CD4-positive, alpha-beta T cell treated with Interleukin-6 at 100 ng/mL for 8 hours (primary cell): ENCODE results near the gene CFAP161.
"Not testable (repeated sequence)": the region's sequence is repeated elsewhere in the genome, so short reads cannot be mapped to it uniquely, and the experiment has no call there.

Experiments
- DNase-seq: peaks from one replicate; pipeline ENCODE4 v3.0.0-alpha.2; 2020; ENCODE audit warnings: mixed read lengths, low spot score

Gene CFAP161

DNA sequence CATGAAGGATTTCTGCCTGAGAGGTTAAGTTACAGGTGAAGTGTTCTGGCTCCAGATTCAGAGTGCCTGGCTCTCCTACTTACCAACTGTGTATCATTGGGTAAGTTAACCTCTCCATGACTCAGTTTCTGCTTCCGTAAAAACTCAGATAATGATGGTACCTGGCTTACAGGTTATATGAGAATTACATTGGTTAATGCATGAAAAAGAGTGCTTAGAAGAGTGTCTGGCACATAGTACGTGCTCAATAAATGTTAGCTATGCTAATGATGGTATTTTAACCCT, 23.8 kb downstream of the CFAP161 start:
- DNase-seq = no peak

DNA sequence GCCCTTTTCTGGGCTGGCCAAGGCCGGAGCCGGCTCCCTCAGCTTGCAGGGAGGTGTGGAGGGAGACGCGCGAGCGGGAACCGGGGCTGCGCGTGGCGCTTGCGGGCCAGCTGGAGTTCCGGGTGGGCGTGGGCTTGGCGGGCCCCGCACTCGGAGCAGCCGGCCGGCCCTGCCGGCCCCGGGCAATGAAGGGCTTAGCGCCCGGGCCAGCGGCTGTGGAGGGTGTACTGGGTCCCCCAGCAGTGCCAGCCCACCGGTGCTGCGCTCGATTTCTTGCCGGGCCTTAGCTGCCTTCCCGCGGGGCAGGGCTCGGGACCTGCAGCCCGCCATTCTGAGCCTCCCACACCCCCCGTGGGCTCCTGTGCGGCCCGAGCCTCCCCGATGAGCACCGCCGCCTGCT, 24.5 kb downstream of the CFAP161 start:
- DNase-seq = not testable (repeated sequence)

DNA sequence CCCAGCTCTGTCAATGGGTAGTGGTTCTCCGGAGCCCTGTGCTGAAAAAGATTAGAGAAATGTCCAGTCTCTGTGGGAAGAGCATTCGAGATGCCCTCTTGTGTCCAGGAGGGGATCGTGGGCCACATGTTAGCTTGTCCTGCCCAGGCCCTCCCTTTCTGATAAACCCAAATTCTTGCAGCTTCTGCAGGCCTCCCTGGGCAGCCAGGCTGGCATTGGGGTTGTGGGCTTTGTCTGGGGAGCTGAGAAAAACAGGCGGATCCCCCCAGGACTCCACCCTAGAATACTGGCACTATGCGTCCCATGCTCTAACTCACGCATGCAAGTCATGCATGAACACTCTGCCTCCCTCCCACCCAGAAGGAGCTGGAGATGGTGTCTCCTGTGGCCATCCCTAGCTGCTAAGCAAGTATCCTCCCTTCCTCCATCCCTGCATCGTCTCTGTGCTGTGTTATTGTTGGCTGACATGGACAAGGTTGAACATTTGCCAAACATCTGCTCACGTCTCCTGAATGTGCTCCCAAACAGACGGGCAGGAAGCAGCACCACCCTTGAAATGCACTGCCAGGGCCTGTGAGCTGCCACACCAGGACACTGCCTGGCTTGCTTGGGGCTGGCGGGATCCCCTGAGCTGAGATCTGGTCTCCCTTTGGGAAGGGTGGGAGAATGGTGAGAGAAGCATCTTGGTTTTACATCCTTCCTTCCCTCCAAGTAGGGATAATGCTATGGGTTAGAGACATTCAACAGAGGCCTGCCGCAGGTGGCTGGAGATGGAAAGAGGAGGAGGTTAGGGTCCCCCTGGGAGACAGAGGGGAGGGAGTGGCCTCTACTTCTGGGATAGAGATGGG, 26.5 kb downstream of the CFAP161 start:
- no peak for DNase-seq

DNA sequence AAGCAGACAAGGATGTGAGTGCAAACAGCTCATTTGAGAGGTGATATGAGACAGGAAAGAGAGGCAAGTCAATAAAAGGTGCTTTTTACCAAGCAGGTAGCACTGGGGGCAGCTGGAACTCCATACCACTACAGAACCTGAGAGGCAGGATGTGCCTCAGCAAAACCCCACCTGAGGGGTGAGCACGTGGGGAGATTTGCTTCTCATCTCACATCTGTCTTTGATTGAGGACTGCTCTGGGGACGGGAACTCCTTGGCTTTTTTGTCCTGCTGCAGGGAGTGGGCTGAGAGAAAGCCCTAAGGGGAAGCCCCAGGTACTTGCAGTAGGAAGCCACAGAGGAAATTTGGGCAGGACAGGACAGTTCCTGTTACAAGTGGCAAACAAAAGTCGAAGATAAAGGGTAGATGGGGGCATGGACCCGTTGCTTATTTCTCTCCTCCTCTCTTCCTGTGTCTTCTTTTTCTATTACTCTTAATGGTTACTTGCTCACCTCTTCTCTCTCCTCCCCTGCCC, 27.1 kb downstream of the CFAP161 start:
- peak; percentile 2 for DNase-seq

DNA sequence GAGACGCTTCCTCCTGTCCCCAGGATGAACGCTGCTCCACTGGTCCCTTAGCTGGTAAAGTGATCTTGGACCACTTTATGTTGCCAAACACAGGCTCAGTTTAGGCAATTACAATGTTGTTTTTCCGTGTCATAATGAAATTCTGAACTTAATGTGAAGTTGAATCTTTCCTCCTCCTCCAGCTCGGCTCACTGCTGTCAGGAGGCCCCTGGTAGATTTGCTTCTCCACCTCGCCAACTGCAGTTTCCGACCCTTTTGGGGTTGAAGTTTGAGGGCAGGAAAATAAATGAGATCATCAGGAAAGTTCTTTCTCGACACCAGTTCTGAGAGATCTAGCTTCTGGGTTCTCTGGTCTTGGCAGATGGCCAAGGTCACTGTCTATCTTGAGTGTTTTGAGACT, 27.8 kb downstream of the CFAP161 start:
- no peak for DNase-seq

DNA sequence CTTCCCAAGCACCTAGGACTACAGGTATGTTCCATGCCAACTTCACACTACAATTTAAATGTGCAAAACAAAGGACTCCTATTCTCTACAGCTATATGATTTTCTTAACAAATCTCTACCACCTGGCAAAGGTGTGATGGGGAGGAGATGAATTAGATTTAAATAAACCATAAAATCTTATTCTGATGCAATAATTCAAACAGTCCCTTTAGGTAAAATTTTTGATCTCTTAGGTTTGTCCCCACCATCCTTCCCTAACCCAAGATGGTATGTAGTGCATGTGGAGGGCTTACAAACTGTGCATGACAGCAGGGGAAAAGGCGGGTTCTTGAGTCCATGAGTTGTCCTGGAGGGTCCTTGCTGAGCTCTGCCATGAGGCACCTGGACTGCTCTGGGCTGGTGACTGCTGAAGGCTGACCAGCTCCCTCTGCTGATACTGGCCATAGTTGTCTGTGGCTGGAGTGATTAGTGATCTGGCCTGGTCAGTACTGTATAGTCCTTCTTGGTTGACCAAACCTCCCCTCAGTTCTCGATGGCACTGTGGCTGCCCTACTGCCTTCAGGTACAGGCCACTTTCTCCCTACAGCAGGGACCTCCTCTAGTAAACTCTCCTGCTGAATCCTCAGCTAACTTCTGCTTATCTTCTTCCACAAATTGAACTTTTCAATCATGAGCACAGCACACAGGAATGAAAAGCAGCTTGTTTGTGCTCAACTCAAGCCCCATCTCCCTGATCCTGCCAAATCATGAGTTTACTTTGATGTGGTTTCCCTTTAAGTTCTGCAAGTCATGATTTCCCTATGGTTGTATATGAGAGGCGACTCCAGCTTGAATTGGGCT, 30.1 kb downstream of the CFAP161 start:
- no peak for DNase-seq

DNA sequence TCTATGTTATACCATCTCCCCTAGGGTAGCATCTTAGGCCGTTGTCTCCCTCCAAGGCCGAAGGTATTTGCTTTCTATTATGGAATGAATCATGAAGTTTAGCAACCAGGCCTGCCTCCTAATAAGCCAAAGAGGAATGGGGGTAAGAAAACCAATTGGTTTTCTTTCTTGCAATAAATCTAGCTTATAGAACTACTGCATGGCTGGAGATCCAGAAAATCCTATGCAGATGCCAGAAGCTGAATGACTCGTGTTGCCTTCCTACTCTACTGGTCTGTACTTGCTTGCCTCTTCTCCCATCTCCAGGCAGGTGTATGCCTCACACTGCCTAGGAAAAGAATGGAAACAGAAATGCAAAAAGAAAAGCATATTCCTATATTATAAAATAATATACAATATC, 31.5 kb downstream of the CFAP161 start:
- no peak for DNase-seq

DNA sequence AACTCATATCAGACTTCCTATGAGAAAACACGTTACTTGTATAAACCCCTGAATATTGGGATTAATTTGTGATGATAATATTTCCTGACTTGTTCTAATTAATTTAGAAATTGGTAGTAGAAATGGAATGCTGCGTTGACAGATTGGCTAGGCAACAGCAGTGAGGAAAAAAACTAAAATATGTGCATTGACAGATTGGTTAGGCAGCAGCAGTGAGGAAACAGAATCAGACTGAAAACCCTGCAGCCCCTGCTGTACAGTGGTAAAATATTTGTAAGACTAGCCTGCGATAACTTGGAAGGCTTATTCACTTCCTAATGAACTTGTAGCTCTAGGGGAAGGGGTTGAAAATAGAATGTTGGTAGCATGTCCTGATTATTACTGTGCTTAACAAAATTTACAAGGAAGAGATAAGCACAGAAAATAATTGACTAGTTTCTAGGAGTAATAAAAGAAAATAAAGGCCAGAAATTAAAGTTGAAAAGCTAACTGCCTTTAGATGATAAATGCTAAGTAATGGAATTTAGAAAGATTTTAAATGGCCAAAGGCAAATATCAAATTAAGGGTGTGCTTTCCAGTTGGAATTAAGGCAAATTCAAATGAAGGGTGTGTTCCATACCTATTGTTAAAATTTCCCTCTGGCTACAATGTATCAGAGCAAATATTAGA, 32.7 kb downstream of the CFAP161 start:
- DNase-seq = no peak

DNA sequence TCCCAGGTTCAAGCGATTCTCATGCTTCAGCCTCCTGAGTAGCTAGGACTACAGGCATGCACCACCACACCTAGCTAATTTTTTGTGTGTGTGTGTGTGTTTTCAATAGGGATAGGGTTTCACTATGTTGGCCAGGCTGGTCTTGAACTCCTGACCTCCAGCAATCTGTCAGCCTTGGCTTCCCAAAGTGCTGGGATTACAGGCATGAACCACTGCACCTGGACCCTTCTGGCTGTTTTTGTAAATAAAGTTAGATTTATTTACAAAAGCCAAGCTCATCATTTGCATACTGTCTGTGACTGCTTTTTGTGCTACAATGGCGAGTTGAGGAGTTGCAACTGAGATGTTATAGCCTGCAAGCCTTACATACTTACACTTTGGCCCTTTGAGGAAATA, 34.1 kb downstream of the CFAP161 start:
- DNase-seq = no peak

DNA sequence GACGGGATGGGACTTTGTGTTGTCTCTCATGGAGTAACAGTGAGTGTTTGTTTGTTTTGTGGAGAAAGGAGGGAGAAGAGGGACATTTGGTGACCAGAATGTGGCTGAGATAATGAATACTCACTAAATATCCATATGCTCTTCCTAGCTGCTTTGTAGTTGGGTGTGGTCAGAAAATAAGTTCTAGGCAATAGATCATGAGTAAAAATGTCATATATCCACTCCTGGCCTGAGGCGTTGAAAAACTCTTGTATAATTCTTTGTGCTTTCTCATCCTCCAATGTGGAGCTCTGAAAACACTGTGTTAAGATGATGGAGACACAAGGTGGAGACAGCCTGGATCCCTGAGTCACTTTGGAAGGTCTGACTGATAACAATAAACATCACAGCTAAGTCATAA, 34.6 kb downstream of the CFAP161 start:
- DNase-seq = no peak

DNA sequence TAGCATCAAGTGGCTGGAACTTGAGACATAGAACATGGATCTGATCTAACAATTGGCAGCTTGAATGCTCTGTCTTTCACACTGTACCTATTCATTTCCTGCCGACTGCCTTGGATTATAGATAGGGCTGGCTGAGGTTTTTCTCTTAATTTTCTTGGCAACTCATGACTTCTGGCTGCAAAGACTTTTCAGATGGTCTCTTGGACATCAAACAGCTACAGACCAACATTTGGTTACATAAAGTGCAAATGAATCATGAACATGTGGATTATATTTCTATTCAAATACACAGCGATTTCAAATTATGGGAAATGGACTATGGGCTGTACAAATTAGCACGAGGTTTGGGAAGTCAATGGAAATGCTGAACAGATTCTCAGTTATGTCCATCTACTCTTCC, 36.4 kb downstream of the CFAP161 start:
- no peak for DNase-seq

DNA sequence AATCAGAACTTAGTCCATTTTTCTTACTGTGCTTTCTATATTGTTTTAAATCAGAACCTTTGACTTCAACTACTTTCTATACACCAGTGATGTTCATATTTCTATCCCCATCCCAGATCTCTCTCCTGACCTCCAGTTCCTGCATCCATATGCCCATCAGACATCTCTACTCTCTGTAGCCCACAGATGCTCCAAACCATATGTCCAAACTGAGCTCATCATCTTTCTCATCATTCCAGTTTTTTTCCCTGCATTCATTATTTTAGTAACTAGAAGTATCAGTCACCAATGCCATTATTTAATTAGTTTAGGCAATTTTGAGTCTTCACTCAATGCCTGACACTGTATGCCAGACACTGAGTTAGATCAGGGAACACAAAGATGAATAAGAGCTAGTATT, 37.2 kb downstream of the CFAP161 start:
- no peak for DNase-seq

DNA sequence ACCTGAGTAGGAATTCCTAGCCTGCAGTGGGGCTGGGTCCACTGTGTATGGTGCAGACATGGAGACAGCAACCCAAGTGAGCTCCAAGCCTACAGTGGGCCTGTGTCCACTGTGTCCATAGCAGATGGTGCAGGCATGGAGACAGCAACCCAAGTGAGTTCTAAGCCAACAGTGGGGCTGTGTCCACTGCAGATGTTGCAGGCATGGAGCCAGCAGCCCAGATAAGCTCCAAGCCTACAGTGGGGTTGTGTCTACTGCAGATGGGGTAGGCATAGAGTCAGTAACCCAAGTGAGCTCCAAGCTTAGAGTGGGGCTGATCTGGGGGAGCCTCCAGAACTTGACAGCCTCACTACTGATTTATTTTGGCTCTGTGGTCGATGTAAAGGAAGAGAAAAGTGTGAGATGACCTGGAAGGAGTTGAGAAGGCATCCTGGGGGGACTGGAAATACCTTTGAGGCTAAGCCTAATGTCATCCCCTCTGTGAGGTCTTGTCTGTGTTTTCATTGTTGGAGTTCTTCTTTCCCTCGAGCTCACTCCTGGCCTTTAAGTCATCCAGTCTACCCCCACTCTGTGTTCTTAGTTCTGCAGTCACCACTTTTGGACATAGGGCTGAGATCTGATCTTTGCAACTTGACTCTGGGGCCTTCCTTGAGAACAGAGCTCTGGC, 40.2 kb downstream of the CFAP161 start:
- DNase-seq = no peak

DNA sequence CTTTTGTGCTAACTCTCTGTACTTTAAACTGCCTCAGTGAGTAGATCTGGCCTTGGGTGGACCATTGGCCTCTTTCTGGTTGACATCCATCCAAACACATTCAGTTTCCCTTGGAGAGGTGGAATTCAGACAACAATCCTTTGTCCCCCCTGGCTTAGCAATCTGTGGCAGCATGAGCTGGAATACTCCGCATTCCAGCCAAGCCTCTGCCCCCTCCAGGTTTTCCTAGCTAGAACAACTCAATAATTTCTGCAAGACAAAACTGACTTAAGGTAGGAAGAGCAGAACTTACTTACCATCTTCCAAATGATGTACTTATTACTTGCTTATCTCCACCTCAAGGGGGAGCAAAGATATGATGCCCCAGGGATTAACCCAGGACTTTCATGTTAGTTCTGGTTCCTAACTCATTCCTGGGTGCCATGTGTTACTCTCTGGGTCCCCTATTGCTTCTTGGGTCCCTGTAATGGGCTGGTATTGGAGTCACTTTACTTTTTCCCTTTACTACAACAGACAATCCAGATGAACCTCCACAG, 40.8 kb downstream of the CFAP161 start:
- DNase-seq = no peak

DNA sequence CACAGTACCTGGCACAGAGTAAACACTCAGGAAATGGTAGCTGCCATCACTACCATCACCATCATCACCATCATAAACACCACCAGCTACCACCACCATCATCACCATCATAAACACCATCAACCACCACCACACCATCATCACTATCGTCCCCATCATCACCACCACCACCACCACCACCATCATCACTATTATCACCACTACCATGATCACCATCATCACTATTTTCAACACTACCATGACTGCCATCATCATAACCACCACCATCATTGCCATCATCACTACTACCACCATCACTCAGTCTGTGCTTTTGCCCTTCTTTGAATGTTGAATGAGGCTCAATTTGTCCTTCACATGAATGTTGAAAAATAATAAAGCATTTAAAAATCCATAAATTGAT, 41.4 kb downstream of the CFAP161 start:
- no peak for DNase-seq

DNA sequence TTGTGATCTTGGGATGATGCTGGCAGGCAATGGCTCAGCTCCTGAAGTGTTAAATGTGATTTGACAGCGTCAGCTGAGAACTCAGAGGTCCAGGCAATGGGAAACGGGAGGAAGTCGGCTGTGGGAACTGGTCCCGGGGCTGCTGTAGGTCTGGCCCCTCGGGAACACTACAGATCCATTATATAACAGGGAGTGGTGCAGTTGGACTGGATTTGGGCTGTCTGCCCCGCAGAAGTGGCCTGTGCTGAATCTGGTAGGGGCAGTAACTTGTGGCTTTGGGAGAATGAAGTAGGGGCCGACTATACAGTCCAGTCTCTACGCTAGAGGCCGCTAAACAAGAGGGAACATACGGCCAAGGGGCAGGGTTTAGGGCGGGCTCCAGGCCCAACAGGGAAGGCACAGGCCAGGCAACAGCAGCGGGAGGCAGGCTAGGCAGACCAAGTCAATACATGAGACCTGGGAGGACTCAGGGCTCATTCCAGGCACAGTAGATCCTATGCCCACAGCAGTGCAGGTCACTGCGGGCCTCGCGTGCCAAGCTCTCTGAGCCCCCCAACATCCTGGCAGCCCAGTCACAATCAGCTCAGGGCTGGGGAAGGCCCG, 42.3 kb downstream of the CFAP161 start:
- DNase-seq = no peak

DNA sequence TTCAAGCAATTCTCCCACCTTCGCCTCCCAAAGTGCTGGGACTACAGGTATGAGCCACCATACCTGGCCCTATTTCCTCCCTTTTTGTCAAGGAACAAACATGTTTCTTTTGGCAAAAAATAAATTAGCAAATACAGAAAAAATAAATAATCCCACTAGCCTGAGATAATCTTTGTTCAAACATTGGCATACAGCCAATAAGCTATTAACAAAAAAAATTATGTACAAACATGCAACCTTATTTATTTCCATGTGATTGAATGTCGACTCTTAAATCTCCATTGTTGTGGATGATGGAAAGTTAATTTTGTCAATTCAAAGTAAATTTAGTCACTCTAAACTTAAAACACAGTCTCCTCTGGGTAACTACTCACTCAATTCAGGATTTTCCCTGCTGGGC, 44.3 kb downstream of the CFAP161 start:
- DNase-seq = no peak

DNA sequence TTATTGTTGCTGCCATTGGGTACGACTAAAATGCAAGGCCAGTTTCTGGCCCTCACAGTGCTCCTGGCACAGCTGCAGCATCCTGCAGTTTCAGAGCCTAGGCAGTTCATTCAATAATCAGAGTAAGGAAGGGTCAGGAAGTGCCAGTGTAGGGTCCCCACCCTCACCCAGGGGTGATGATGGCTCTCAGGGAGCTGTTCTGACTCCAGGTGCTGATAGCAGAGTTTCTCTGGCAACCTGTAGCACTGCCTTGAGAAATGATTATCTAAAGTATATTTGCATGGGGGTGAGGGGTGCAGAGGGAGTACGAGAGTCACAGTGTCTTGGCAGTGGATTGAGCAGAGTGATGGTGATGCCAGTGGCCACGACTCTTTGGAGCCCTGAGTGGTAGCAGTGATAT, 47.1 kb downstream of the CFAP161 start:
- DNase-seq = no peak

DNA sequence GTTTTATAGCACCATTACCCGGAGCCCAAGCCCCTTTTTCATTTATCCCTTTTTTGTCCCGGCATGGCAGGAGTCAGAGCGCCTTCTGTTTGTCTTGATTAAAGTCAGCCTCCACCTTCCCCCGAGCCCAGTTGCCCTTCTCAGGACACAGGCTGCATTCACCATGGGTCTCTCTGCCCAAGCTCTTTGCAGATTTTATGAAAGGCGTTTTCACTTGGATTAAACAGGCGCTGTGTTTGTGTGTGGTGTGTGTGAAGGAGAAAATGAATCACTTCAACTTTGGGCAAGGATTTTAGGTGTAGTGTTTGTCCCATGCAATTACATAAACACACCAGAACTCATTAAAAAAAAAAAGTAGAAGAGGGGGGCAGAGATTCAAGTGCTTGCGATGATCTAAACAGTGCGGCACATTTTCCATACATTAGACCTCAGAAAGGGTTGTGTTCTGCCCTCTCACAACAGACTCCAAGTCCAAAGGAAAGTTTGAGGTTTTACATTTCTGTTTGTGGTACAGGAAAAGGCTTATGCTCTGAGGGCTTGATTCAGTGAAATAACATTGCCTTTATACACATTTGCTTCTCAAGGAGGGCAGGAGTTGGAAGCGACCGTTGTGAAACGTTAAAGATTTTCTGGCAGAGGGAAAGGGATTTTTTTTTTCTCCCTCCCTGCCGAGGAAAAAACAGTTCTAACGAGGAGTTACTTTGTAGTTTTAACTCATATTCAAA, 48.1 kb downstream of the CFAP161 start:
- no peak for DNase-seq

DNA sequence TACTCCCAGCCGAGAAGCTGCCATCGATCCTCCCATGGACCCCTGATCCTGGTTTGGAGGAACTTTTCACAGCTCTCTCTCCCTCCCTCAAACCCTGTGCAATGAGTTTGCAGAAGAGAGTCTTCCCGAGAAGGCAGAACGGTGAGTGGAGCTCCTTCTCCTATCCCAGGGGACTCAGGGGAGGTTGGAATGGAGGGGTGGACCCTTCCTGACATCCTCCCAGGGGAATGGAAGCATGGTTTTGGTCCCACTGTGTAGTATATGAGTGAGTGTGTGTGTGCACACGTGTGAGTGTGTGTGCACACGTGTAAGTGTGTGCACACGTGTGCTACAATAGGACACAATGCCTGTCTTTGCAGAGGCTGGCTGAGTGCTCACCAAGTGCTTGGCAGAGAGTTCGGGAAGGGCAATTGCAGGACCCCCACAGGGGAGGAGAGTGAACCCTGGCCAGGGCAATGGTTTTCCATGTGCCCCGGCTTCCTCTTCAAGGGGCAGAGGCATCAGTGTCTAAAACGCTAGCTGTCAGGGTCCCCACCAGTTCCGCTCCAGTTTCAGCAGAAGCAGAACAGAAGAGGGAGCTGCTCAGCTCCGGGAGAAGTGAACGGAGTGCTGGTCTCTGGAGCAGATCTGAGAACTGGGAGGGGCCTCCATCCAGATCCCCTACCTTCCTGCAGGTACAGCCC, 48.8 kb downstream of the CFAP161 start:
- DNase-seq = no peak
